HepG2 (cell line): ENCODE data around the gene VPS25. TPM values are rescaled to one million over a fixed set of nuclear protein-coding genes. Genes with fewer than 3 reads are reported as not detected.
A peak's percentile ranks its signal among the peaks of the same experiment; 100 is the strongest.

Experiments
- AKNA ChIP-seq: sonication (generic); formaldehyde crosslinking; IDR thresholded peaks from 2 replicates; pipeline ENCODE4 v1.4.0; 2020; ENCODE audit warnings: missing genetic modification reagents, borderline replicate concordance
- ELF3 ChIP-seq: IDR thresholded peaks from 2 replicates; pipeline ENCODE4 v1.6.1; 2016; ENCODE audit warnings: missing genetic modification reagents, missing compliant biosample characterization
- FOXA3 ChIP-seq: IDR thresholded peaks from 2 replicates; pipeline ENCODE4 v1.6.1; 2016; ENCODE audit warnings: missing genetic modification reagents, missing compliant biosample characterization
- GATAD2A ChIP-seq: IDR thresholded peaks from 2 replicates; pipeline ENCODE4 v1.6.1; 2016
- HINFP ChIP-seq: sonication (generic); formaldehyde crosslinking; IDR thresholded peaks from 2 replicates; pipeline ENCODE4 v1.4.0; 2020; ENCODE audit warnings: low read depth, mild to moderate bottlenecking, missing genetic modification reagents
- KDM4B ChIP-seq: sonication (generic); formaldehyde crosslinking; IDR thresholded peaks from 2 replicates; pipeline ENCODE4 v1.4.0; 2020; ENCODE audit warnings: missing genetic modification reagents
- MIXL1 ChIP-seq: IDR thresholded peaks from 2 replicates; pipeline ENCODE4 v1.6.1; 2016
- NCOR1 ChIP-seq: fragments of 200-600 bp; sonication (generic); IDR thresholded peaks from 2 replicates; pipeline ENCODE4 v1.7.0; 2017; ENCODE audit warnings: antibody characterized with exemption, low read length, borderline replicate concordance
- NKX3-1 ChIP-seq: sonication (generic); formaldehyde crosslinking; IDR thresholded peaks from 2 replicates; pipeline ENCODE4 v1.5.0; 2020; ENCODE audit warnings: missing genetic modification reagents
- RFX1 ChIP-seq: fragments of 450-650 bp; IDR thresholded peaks from 2 replicates; pipeline ENCODE4 v1.6.1; 2017
- TBL1XR1 ChIP-seq: fragments of 150-350 bp; IDR thresholded peaks from 2 replicates; pipeline ENCODE4 v1.6.1; 2014; ENCODE audit warnings: borderline replicate concordance, low read length; ENCODE audit not compliant: partially characterized antibody
- THAP11 ChIP-seq: IDR thresholded peaks from 2 replicates; pipeline ENCODE4 v1.6.1; 2016; ENCODE audit warnings: missing biosample characterization, missing genetic modification reagents
- ZNF101 ChIP-seq: sonication (generic); formaldehyde crosslinking; IDR thresholded peaks from 2 replicates; pipeline ENCODE4 v1.4.0; 2020; ENCODE audit warnings: mild to moderate bottlenecking, low read depth, missing genetic modification reagents, borderline replicate concordance
- ZNF343 ChIP-seq: sonication (generic); formaldehyde crosslinking; IDR thresholded peaks from 2 replicates; pipeline ENCODE4 v1.4.0; 2020; ENCODE audit warnings: mild to moderate bottlenecking, missing genetic modification reagents
- ZNF432 ChIP-seq: sonication (generic); formaldehyde crosslinking; IDR thresholded peaks from 2 replicates; pipeline ENCODE4 v1.5.0; 2020; ENCODE audit warnings: missing genetic modification reagents, mild to moderate bottlenecking, borderline replicate concordance
- ZNF501 ChIP-seq: sonication (generic); formaldehyde crosslinking; IDR thresholded peaks from 2 replicates; pipeline ENCODE4 v1.5.1; 2020; ENCODE audit warnings: mild to moderate bottlenecking, moderate library complexity, missing genetic modification reagents
- ZNF552 ChIP-seq: sonication (generic); formaldehyde crosslinking; IDR thresholded peaks from 2 replicates; pipeline ENCODE4 v1.9.0; 2022; ENCODE audit warnings: missing genetic modification reagents, mild to moderate bottlenecking, borderline replicate concordance
- ZNF670 ChIP-seq: sonication (generic); formaldehyde crosslinking; IDR thresholded peaks from 2 replicates; pipeline ENCODE4 v1.8.0; 2022; ENCODE audit warnings: mild to moderate bottlenecking, missing genetic modification reagents, borderline replicate concordance
- ZSCAN31 ChIP-seq: sonication (generic); formaldehyde crosslinking; IDR thresholded peaks from 2 replicates; pipeline ENCODE4 v1.5.0; 2020; ENCODE audit warnings: low read depth, mild to moderate bottlenecking, missing genetic modification reagents
- polyA plus RNA-seq, 8 experiments: library from polyadenylated mRNA; depleted of rRNA in 3 of 8; stranded (reverse) in 7 of 8; unstranded in 1 of 8; fragments of >200 nt; fragmentation: Illumina TruSeq in 4 of 8; extraction: Trizol in 4 of 8; gene quantifications; 2 replicates each; pipeline versions ENCODE4 v1.2.1 to v1.2.3, GENCODE V29; 2011 to 2016; ENCODE audit warnings: low read depth in 4 of 8, missing spikeins in 1 of 8, mixed read lengths in 1 of 8; ENCODE audit not compliant: insufficient read depth in 1 of 8
- total RNA-seq, 5 experiments: library from RNA; depleted of rRNA; stranded (reverse); fragments of >200 nt; fragmentation: Illumina TruSeq; extraction: Trizol; gene quantifications; 2 replicates each; pipeline ENCODE4 v1.2.3, GENCODE V29; 2016; ENCODE audit warnings: low read depth in 1 of 5
- TF ChIP-seq, protein P1 (sequence below): sonication (generic); formaldehyde crosslinking; IDR thresholded peaks from 2 replicates; pipeline ENCODE4 v1.4.0; 2020; ENCODE audit warnings: missing genetic modification reagents, borderline replicate concordance
- TF ChIP-seq, protein P2 (sequence below): sonication (generic); formaldehyde crosslinking; IDR thresholded peaks from 2 replicates; pipeline ENCODE4 v1.5.1; 2020; ENCODE audit warnings: mild to moderate bottlenecking, missing genetic modification reagents, borderline replicate concordance

VPS25 gene
- total and polyA plus RNA-seq, 2 of the 13 experiments (the other 11 are each of a cell fraction or from before 2014, with no cell fraction given) = 161 to 249 TPM

DNA sequence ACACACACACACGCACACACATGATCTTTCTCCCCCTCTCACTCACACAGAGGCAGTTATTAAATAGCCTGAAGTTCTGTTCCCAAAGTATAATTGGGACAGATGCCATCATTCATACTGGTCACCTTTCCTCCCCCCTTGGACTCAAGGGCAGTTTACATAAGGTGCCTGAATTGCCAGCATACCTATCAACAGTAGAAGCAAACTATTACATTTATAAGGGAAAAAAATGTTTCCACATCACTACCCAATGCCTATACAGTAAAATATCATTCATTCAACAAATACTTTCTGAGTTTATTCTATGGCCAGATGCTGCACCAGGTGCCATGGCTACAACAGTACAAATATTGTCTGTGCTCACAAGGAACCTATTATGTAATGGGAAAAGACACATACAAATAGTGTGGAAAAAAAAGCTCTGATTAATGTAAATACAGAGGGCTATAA lies 31.7 kb downstream of the VPS25 start (continued):
- TF ChIP-seq AKNA (CRISPR knock-in tag) = no peak
- 0 out of 2 replicates have a peak, but pooled peaks have one; percentile 18 for TF ChIP-seq ELF3 (CRISPR knock-in tag)
- TF ChIP-seq NKX3-1 = no peak
- TF ChIP-seq TBL1XR1 = peak; percentile 62
- TF ChIP-seq ZNF552 (CRISPR knock-in tag) = no peak
- no peak for TF ChIP-seq HINFP (CRISPR knock-in tag)
- no peak for TF ChIP-seq ZSCAN31 (CRISPR knock-in tag)
- TF ChIP-seq, protein P1, sequence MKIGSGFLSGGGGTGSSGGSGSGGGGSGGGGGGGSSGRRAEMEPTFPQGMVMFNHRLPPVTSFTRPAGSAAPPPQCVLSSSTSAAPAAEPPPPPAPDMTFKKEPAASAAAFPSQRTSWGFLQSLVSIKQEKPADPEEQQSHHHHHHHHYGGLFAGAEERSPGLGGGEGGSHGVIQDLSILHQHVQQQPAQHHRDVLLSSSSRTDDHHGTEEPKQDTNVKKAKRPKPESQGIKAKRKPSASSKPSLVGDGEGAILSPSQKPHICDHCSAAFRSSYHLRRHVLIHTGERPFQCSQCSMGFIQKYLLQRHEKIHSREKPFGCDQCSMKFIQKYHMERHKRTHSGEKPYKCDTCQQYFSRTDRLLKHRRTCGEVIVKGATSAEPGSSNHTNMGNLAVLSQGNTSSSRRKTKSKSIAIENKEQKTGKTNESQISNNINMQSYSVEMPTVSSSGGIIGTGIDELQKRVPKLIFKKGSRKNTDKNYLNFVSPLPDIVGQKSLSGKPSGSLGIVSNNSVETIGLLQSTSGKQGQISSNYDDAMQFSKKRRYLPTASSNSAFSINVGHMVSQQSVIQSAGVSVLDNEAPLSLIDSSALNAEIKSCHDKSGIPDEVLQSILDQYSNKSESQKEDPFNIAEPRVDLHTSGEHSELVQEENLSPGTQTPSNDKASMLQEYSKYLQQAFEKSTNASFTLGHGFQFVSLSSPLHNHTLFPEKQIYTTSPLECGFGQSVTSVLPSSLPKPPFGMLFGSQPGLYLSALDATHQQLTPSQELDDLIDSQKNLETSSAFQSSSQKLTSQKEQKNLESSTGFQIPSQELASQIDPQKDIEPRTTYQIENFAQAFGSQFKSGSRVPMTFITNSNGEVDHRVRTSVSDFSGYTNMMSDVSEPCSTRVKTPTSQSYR = 0 out of 2 replicates have a peak, but pooled peaks have one; percentile 24
- TF ChIP-seq MIXL1 (CRISPR knock-in tag) = peak; percentile 38
- no peak for TF ChIP-seq ZNF501 (CRISPR knock-in tag)
- TF ChIP-seq ZNF101 = no peak
- no peak for TF ChIP-seq ZNF432
- TF ChIP-seq THAP11 (CRISPR knock-in tag) = no peak
- TF ChIP-seq GATAD2A (CRISPR knock-in tag) = peak; percentile 29; the same call in 1 of the 2 replicates
- no peak for TF ChIP-seq ZNF670 (CRISPR knock-in tag)
- TF ChIP-seq, protein P2, sequence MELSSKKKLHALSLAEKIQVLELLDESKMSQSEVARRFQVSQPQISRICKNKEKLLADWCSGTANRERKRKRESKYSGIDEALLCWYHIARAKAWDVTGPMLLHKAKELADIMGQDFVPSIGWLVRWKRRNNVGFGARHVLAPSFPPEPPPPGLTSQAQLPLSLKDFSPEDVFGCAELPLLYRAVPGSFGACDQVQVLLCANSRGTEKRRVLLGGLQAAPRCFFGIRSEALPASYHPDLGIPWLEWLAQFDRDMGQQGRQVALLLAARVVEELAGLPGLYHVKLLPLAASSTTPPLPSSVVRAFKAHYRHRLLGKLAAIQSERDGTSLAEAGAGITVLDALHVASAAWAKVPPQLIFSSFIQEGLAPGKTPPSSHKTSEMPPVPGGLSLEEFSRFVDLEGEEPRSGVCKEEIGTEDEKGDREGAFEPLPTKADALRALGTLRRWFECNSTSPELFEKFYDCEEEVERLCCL = no peak
- TF ChIP-seq RFX1 = peak; percentile 83
- peak; percentile 32 for TF ChIP-seq FOXA3 (CRISPR knock-in tag)
- TF ChIP-seq KDM4B (CRISPR knock-in tag) = no peak
- TF ChIP-seq NCOR1 = peak; percentile 67; the same call in 1 of the 2 replicates
- TF ChIP-seq ZNF343 = no peak
